ENCODE data around the gene MAB21L4. TPM values are rescaled to one million over a fixed set of nuclear protein-coding genes. Genes with fewer than 3 reads are reported as not detected.

Gene MAB21L4
- total RNA-seq, 1 experiment from 2014 or later, result 0.21 TPM

DNA sequence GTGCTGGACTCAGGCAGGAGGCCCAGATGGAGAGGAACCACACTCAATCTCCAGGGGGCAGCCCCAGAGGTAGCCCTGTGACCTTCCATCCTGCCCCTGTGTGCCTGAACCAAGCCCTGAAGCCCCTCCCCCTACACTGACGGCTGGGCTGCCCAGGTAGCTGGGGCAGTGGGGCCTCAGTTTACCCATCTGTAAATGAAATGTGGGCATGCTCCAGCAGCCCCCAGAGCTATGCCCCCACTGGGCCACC is 26.0 kb upstream of the MAB21L4 start:
- H3K4me3 ChIP-seq (ENCODE audit: low read depth in 2 of 2, low read length in 2 of 2), result no peak overlapping the region
- intact Hi-C loops (cut with micrococcal nuclease; ENCODE audit: unreplicated experiment) (no loop called here), in situ Hi-C loops (cut with HindIII; ENCODE audit: low pct_unique_long_range_greater_than_20kb, low sequenced_read_pairs) (no loop called here)
- no peaks in the 10 kb centered on the region for H3K36me3 ChIP-seq (ENCODE audit: control insufficient read depth, insufficient read depth, low read length)
- H3K27ac ChIP-seq (ENCODE audit: low read length), result peak overlapping the region; percentile 53
- H3K9me3 ChIP-seq (ENCODE audit: control insufficient read depth, insufficient read depth, low read depth, low read length), result no peaks in the 10 kb centered on the region
- ATAC-seq (peak; percentile 20; the same call in 1 of the 2 replicates), DNase-seq (ENCODE audit: low read depth, low spot score) (no peak)
- no peaks in the 10 kb centered on the region for H3K27me3 ChIP-seq (ENCODE audit: control insufficient read depth, insufficient read depth, low read length)
- peaks cover 61% of the 10 kb centered on the region for H3K4me1 ChIP-seq (ENCODE audit: control insufficient read depth, insufficient read depth, low read length)
- ChIA-PET POLR2A (no interaction called here), CTCF (no interaction called here)
- no TSS peak for BruUV-seq (replicated peaks)
- TF ChIP-seq POLR2AphosphoS5 (IDR thresholded peaks at IDR 0.05; ENCODE audit: low read depth, low read length) (no peak), SIN3A (IDR thresholded peaks at IDR 0.05; ENCODE audit: borderline replicate concordance, insufficient read depth, low read depth, low read length) (no peak), TCF7L2 (IDR thresholded peaks at IDR 0.05; ENCODE audit: low read depth, low read length) (no peak)
- TF ChIP-seq, protein P1, sequence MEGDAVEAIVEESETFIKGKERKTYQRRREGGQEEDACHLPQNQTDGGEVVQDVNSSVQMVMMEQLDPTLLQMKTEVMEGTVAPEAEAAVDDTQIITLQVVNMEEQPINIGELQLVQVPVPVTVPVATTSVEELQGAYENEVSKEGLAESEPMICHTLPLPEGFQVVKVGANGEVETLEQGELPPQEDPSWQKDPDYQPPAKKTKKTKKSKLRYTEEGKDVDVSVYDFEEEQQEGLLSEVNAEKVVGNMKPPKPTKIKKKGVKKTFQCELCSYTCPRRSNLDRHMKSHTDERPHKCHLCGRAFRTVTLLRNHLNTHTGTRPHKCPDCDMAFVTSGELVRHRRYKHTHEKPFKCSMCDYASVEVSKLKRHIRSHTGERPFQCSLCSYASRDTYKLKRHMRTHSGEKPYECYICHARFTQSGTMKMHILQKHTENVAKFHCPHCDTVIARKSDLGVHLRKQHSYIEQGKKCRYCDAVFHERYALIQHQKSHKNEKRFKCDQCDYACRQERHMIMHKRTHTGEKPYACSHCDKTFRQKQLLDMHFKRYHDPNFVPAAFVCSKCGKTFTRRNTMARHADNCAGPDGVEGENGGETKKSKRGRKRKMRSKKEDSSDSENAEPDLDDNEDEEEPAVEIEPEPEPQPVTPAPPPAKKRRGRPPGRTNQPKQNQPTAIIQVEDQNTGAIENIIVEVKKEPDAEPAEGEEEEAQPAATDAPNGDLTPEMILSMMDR (IDR thresholded peaks at IDR 0.05), result no peak
- TF ChIP-seq, protein P2, sequence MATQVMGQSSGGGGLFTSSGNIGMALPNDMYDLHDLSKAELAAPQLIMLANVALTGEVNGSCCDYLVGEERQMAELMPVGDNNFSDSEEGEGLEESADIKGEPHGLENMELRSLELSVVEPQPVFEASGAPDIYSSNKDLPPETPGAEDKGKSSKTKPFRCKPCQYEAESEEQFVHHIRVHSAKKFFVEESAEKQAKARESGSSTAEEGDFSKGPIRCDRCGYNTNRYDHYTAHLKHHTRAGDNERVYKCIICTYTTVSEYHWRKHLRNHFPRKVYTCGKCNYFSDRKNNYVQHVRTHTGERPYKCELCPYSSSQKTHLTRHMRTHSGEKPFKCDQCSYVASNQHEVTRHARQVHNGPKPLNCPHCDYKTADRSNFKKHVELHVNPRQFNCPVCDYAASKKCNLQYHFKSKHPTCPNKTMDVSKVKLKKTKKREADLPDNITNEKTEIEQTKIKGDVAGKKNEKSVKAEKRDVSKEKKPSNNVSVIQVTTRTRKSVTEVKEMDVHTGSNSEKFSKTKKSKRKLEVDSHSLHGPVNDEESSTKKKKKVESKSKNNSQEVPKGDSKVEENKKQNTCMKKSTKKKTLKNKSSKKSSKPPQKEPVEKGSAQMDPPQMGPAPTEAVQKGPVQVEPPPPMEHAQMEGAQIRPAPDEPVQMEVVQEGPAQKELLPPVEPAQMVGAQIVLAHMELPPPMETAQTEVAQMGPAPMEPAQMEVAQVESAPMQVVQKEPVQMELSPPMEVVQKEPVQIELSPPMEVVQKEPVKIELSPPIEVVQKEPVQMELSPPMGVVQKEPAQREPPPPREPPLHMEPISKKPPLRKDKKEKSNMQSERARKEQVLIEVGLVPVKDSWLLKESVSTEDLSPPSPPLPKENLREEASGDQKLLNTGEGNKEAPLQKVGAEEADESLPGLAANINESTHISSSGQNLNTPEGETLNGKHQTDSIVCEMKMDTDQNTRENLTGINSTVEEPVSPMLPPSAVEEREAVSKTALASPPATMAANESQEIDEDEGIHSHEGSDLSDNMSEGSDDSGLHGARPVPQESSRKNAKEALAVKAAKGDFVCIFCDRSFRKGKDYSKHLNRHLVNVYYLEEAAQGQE (IDR thresholded peaks at IDR 0.05; ENCODE audit: insufficient read depth in 1 of 2, low read depth in 2 of 2, low read length in 1 of 2), result no peak

DNA sequence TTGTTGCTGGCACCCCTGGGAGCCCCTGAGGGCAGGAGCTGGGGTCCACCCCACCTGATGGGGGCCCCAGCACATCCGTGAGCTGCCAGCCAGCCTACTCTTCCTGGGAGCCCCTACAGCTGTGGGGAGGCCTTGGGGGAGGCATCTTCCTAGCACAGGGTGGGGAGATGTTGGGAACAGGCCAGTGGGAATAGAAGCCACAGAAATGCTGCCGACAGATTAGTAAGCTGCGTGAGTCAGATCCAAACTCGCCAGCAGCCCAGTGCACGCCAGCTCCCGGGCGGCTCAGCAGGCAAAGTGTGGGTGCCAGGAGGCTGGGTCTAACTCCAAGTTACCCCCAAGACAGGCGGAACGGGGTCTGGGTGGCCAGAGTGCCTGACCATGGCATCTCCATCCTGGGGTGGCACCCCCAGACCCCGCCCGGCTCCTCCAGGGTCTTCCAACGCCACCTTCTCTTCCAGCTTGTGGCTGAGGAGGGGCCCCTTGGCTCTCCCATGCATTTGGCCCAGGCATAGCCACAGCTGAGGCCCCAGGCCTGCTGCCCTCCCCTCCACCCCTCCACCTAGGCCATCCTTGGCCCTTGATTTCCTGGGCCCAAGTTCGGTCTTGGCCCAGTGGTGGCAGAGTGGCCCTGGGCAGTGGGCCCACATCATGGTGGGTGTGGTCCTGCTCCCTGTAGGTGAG is 25.5 kb upstream of the MAB21L4 start:
- Histone ChIP-seq H3K4me3 (ENCODE audit: low read depth in 2 of 2, low read length in 2 of 2) (no peak overlapping the region), H3K4me1 (ENCODE audit: control insufficient read depth, insufficient read depth, low read length) (peaks cover 62% of the 10 kb centered on the region), H3K27me3 (ENCODE audit: control insufficient read depth, insufficient read depth, low read length) (no peaks in the 10 kb centered on the region), H3K27ac (ENCODE audit: low read length) (peak overlapping the region; percentile 53), H3K36me3 (ENCODE audit: control insufficient read depth, insufficient read depth, low read length) (no peaks in the 10 kb centered on the region), H3K9me3 (ENCODE audit: control insufficient read depth, insufficient read depth, low read depth, low read length) (no peaks in the 10 kb centered on the region)
- POLR2A ChIA-PET, result no interaction called here
- TF ChIP-seq TCF7L2 (IDR thresholded peaks at IDR 0.05; ENCODE audit: low read depth, low read length), result 0 out of 2 replicates have a peak, but pooled peaks have one; percentile 37
- TF ChIP-seq, protein P2 (IDR thresholded peaks at IDR 0.05; ENCODE audit: insufficient read depth in 1 of 2, low read depth in 2 of 2, low read length in 1 of 2), result no peak
- BruUV-seq (replicated peaks), result no TSS peak
- intact Hi-C loops (cut with micrococcal nuclease; ENCODE audit: unreplicated experiment) (no loop called here), in situ Hi-C loops (cut with HindIII; ENCODE audit: low pct_unique_long_range_greater_than_20kb, low sequenced_read_pairs) (no loop called here)
- no peak for DNase-seq (ENCODE audit: low read depth, low spot score)
- CTCF ChIA-PET, result no interaction called here
- peak; percentile 76 for ATAC-seq
